Osteocyte (in vitro differentiated cells): ENCODE data around the gene RPL18. TPM values are rescaled to one million over a fixed set of nuclear protein-coding genes. Genes with fewer than 3 reads are reported as not detected.

Experiments
- DNase-seq: peaks from one replicate; pipeline ENCODE4 v3.0.0; 2021; ENCODE audit warnings: mixed read lengths; ENCODE audit not compliant: unreplicated experiment; ENCODE audit errors: extremely low spot score
- H3K27ac Mint-ChIP-seq: one replicate; pipeline ENCODE4 v1.8.0; 2021; ENCODE audit warnings: mild to moderate bottlenecking, mixed read lengths; ENCODE audit not compliant: unreplicated experiment
- H3K27me3 Mint-ChIP-seq: one replicate; pipeline ENCODE4 v1.8.0; 2021; ENCODE audit warnings: mixed read lengths; ENCODE audit not compliant: unreplicated experiment
- H3K36me3 Mint-ChIP-seq: one replicate; pipeline ENCODE4 v1.8.0; 2021; ENCODE audit warnings: mixed read lengths; ENCODE audit not compliant: unreplicated experiment
- H3K4me1 Mint-ChIP-seq: one replicate; pipeline ENCODE4 v1.8.0; 2021; ENCODE audit warnings: mixed read lengths; ENCODE audit not compliant: unreplicated experiment
- H3K4me3 Mint-ChIP-seq: one replicate; pipeline ENCODE4 v1.8.0; 2021; ENCODE audit warnings: mild to moderate bottlenecking, moderate library complexity, mixed read lengths; ENCODE audit not compliant: unreplicated experiment
- H3K9me3 Mint-ChIP-seq: one replicate; pipeline ENCODE4 v1.8.0; 2021; ENCODE audit warnings: mixed read lengths; ENCODE audit not compliant: unreplicated experiment
- total RNA-seq: library from RNA; stranded (reverse); gene quantifications from 2 replicates; pipeline ENCODE4 v1.2.1, GENCODE V29; 2021
- TF ChIP-seq, protein P1 (sequence below): fragments of 200-600 bp; sonication (generic); IDR thresholded peaks from 2 replicates; pipeline ENCODE4 v1.5.0; 2021; ENCODE audit warnings: antibody characterized with exemption, mild to moderate bottlenecking, moderate library complexity

Gene RPL18
- total RNA-seq, 1 donor from 2014 or later, result 1,287 TPM

DNA sequence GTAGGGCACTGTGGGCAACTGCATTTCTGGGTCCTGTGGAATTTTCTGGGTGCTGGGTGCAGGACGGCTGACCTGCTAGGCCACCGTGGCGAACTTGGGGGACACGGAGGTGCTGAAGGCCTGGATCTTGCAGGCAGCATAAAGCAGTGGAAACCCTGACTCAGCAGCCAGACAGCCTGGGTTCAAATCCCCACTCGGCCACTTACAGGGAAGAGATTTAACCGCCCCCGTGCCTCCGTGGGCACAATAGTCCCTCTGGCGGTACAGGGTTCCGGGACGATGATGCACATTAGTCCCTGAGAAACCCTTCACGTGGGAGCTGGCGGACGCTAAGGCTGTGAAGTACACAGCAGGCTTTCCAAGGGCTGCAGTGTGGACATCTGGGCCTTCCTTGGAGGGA lies 7.1 kb downstream of the RPL18 start:
- H3K27ac Mint-ChIP-seq, result no peak overlapping the region
- H3K4me1 Mint-ChIP-seq, result peaks cover 8% of the 10 kb centered on the region
- H3K9me3 Mint-ChIP-seq, result no peaks in the 10 kb centered on the region
- H3K27me3 Mint-ChIP-seq, result no peaks in the 10 kb centered on the region
- no peak overlapping the region for H3K4me3 Mint-ChIP-seq
- TF ChIP-seq, protein P1, sequence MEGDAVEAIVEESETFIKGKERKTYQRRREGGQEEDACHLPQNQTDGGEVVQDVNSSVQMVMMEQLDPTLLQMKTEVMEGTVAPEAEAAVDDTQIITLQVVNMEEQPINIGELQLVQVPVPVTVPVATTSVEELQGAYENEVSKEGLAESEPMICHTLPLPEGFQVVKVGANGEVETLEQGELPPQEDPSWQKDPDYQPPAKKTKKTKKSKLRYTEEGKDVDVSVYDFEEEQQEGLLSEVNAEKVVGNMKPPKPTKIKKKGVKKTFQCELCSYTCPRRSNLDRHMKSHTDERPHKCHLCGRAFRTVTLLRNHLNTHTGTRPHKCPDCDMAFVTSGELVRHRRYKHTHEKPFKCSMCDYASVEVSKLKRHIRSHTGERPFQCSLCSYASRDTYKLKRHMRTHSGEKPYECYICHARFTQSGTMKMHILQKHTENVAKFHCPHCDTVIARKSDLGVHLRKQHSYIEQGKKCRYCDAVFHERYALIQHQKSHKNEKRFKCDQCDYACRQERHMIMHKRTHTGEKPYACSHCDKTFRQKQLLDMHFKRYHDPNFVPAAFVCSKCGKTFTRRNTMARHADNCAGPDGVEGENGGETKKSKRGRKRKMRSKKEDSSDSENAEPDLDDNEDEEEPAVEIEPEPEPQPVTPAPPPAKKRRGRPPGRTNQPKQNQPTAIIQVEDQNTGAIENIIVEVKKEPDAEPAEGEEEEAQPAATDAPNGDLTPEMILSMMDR, result no peak
- H3K36me3 Mint-ChIP-seq, result peaks cover 8% of the 10 kb centered on the region
- DNase-seq, result no peak

DNA sequence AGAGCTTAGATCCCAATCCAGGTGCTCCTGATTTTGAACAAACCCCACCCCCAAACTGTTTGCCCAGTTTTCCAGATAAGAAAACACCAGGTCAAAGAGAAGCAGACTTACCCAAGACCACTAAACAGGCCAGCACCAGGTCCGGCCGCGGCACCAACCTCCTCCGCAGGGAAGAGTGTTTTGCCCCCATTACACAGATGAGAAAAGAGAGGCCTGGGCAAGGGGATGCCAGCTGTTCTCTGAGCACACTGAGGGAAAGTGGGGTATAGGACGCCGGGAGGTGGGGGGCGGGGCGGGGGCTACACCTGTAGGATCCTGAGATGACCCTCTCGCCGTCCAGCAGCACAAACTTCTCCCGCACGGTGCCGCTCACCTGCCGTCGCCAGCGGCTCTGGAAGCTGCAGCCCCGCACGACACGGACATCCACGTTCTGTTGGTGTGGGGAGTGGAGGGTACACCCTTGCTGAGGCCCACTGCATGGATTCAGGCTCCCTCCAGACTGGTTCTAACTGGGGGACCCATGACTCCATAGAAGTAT lies 9.3 kb downstream of the RPL18 start:
- DNase-seq, result no peak
- Mint-ChIP-seq H3K27ac (no peak overlapping the region), H3K4me3 (no peak overlapping the region), H3K9me3 (no peaks in the 10 kb centered on the region), H3K27me3 (no peaks in the 10 kb centered on the region), H3K4me1 (peaks cover 2% of the 10 kb centered on the region), H3K36me3 (no peaks in the 10 kb centered on the region)
- TF ChIP-seq, protein P1, result no peak

DNA sequence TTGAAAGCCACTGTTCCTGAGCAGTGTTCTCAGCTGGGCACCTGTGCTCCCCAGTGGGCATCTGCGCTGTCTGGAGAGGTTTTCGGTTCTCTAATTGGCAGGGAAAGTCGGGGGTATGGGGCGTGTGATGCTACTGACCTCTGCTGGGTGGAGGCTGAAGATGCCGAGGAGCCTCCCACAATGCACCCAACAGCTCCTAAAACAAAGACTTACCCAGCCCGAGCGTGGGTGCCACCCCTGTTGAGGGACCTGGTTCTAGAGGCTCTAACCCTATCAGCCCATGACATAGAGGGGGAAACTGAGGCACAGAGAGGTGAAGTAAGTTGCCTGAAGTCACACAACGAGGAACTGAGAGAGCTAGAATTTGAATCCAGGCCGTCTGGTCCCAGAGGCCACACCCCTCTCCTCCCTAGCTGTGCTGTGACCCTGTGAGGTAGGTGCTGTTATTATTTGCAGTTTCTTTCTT lies 10.1 kb downstream of the RPL18 start:
- peaks cover 2% of the 10 kb centered on the region for H3K4me1 Mint-ChIP-seq
- TF ChIP-seq, protein P1, result peak; percentile 48
- H3K36me3 Mint-ChIP-seq, result no peaks in the 10 kb centered on the region
- no peak overlapping the region for H3K27ac Mint-ChIP-seq
- no peak for DNase-seq
- H3K27me3 Mint-ChIP-seq, result no peaks in the 10 kb centered on the region
- no peak overlapping the region for H3K4me3 Mint-ChIP-seq
- H3K9me3 Mint-ChIP-seq, result no peaks in the 10 kb centered on the region

DNA sequence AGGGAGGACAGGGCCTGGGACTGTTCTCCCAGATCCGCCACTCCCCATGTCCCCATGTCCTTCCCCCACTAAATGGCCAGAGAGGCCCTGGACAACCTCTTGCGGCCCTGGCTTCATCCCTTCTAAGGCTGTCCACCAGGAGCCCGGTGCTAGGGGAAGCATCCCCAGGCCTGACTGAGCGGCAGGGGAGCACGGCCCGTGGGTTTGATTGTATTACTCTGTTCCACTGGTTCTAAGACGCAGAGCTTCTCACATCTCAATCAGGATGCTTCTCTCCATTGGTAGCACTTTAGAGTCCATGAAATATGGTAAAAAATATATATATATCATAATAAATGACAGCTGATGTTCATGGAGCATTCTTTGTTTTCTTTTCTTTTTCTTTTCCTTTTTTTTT lies 11.6 kb downstream of the RPL18 start:
- TF ChIP-seq, protein P1, result no peak
- H3K4me3 Mint-ChIP-seq, result no peak overlapping the region
- no peaks in the 10 kb centered on the region for H3K36me3 Mint-ChIP-seq
- H3K27me3 Mint-ChIP-seq, result no peaks in the 10 kb centered on the region
- peaks cover 2% of the 10 kb centered on the region for H3K4me1 Mint-ChIP-seq
- H3K27ac Mint-ChIP-seq, result no peak overlapping the region
- H3K9me3 Mint-ChIP-seq, result no peaks in the 10 kb centered on the region
- no peak for DNase-seq

- no peak within 1 kb of the TSS for H3K4me3 Mint-ChIP-seq
- no peaks in the 10 kb centered on the region for H3K27me3 Mint-ChIP-seq
- no peaks in the 10 kb centered on the region for H3K36me3 Mint-ChIP-seq
- TF ChIP-seq, protein P1, result no peak
- no peak within 1 kb of the TSS for H3K27ac Mint-ChIP-seq
- DNase-seq, result no peak
- H3K4me1 Mint-ChIP-seq, result peaks cover 2% of the 10 kb centered on the region
- no peaks in the 10 kb centered on the region for H3K9me3 Mint-ChIP-seq
Observed at GRCh38 chr19:48606463-48607358, 12.3 kb downstream of the RPL18 start, which contains the start of gene SPACA4. TSS of gene SPACA4 (plus strand) at chr19:48606742. CDS start at chr19:48606979, 237 bp downstream.
